HCT116 (cell line): ENCODE data around the gene FRMD4A. TPM values are rescaled to one million over a fixed set of nuclear protein-coding genes. Genes with fewer than 3 reads are reported as not detected.
"Not testable (repeated sequence)": the region's sequence is repeated elsewhere in the genome, so short reads cannot be mapped to it uniquely, and the experiment has no call there.

Experiments used
- ATAC-seq: fragments of 200-7000 bp; cut with Tn5 transposase; 2 replicates; pipeline ENCODE4 v1.9.1; 2020; ENCODE audit warnings: mild to moderate bottlenecking, moderate library complexity
- BruUV-seq: library from RNA; stranded (reverse); fragments of 400-500 nt; replicated peaks from 2 replicates; lab custom pipeline; 2021; lab: Mats Ljungman, UMichigan
- CTCF ChIA-PET: fragments of 300-600 bp; sonication (Branson Sonifier 250); formaldehyde crosslinking; loops from one replicate; lab custom pipeline; 2021; ENCODE audit warnings: antibody characterized with exemption; lab: Charles Lee
- POLR2A ChIA-PET: fragments of 300-600, 350-600 bp; sonication (Branson Sonifier 250); formaldehyde crosslinking; loops from one replicate; lab custom pipeline; 2021; ENCODE audit warnings: antibody characterized with exemption; lab: Charles Lee
- RAD21 ChIA-PET, 2 experiments: fragments of 300-600 bp; sonication (Branson Sonifier 250); formaldehyde crosslinking; loops; one replicate each; lab custom pipeline; 2023; ENCODE audit warnings: low total read pairs in 2 of 2; ENCODE audit not compliant: uncharacterized antibody in 2 of 2, unreplicated experiment in 2 of 2, low non-redundant PET in 1 of 2; lab: Charles Lee
- DNase-seq: peaks from one replicate; pipeline ENCODE4 v3.0.0-alpha.2; 2010; ENCODE audit warnings: low read depth, low spot score
- H2AFZ ChIP-seq: fragments of 200-600 bp; shearing (Covaris generic), sonication (generic); 2 replicates; pipeline ENCODE4 v1.6.1; 2017; ENCODE audit warnings: low read depth, mixed run types, mixed read lengths, antibody characterized with exemption, low read length; ENCODE audit not compliant: poor library complexity, severe bottlenecking
- H3K27ac ChIP-seq: 2 replicates; pipeline ENCODE4 v1.5.1; 2012; ENCODE audit warnings: low read depth, low read length
- H3K27me3 ChIP-seq: fragments of 200-600 bp; sonication (generic); 2 replicates; pipeline ENCODE4 v1.6.1; 2016; ENCODE audit warnings: mixed run types, low read length, mixed read lengths; ENCODE audit not compliant: insufficient read depth
- H3K36me3 ChIP-seq, 2 experiments: fragments of 200-500 bp in 1 of 2; fragments of 200-600 bp in 1 of 2; sonication (Bioruptor generic) in 1 of 2; sonication (generic) in 1 of 2; 2 replicates each; pipeline versions ENCODE4 v1.5.1 to v1.6.1; 2014 to 2016; ENCODE audit warnings: low read length in 2 of 2, inconsistent platforms in 1 of 2, mixed read lengths in 1 of 2, mixed run types in 1 of 2; ENCODE audit not compliant: insufficient read depth in 2 of 2, control insufficient read depth in 1 of 2
- H3K4me1 ChIP-seq, 2 experiments: fragments of 200-600 bp in 1 of 2; sonication (generic) in 1 of 2; 2 replicates each; pipeline versions ENCODE4 v1.5.1 to v1.6.1; 2012 to 2017; ENCODE audit warnings: low read length in 2 of 2, inconsistent platforms in 1 of 2, mild to moderate bottlenecking in 1 of 2, mixed read lengths in 1 of 2, mixed run types in 1 of 2, moderate library complexity in 1 of 2; ENCODE audit not compliant: insufficient read depth in 2 of 2, control insufficient read depth in 1 of 2
- H3K4me2 ChIP-seq: fragments of 200-600 bp; sonication (generic); 2 replicates; pipeline ENCODE4 v1.6.1; 2017; ENCODE audit warnings: mixed run types, low read length, mixed read lengths
- H3K4me3 ChIP-seq, 2 experiments: fragments of 200-600 bp in 1 of 2; sonication (generic) in 1 of 2; replicated peaks in 1 of 2; 2 replicates each; pipeline ENCODE4 v1.5.1; 2011 to 2016; ENCODE audit warnings: low read length in 2 of 2, control low read depth in 1 of 2, low read depth in 1 of 2, mild to moderate bottlenecking in 1 of 2, mixed read lengths in 1 of 2, mixed run types in 1 of 2
- H3K79me2 ChIP-seq: fragments of 200-600 bp; sonication (generic); 2 replicates; pipeline ENCODE4 v1.6.1; 2017; ENCODE audit warnings: mild to moderate bottlenecking, mixed run types, low read length, moderate library complexity, mixed read lengths; ENCODE audit not compliant: insufficient read depth
- H3K9ac ChIP-seq: fragments of 200-600 bp; sonication (generic); 2 replicates; pipeline ENCODE4 v1.6.1; 2016; ENCODE audit warnings: low read length, mixed read lengths
- H3K9me2 ChIP-seq: fragments of 200-600 bp; sonication (generic), shearing (Covaris generic); 2 replicates; pipeline ENCODE4 v1.6.1; 2017; ENCODE audit warnings: mixed run types, mild to moderate bottlenecking, moderate library complexity; ENCODE audit not compliant: insufficient read depth
- H3K9me3 ChIP-seq, 2 experiments: fragments of 200-500 bp in 1 of 2; fragments of 200-600 bp in 1 of 2; sonication (Bioruptor generic) in 1 of 2; sonication (generic) in 1 of 2; 2 replicates each; pipeline ENCODE4 v1.6.1; 2014 to 2017; ENCODE audit warnings: low read length in 2 of 2, mixed read lengths in 2 of 2, inconsistent platforms in 1 of 2, low read depth in 1 of 2, mild to moderate bottlenecking in 1 of 2, mixed run types in 1 of 2, moderate library complexity in 1 of 2; ENCODE audit not compliant: control insufficient read depth in 1 of 2, insufficient read depth in 1 of 2
- H4K20me1 ChIP-seq: fragments of 200-600 bp; sonication (generic), shearing (Covaris generic); 2 replicates; pipeline ENCODE4 v1.6.1; 2017; ENCODE audit warnings: mixed run types, mild to moderate bottlenecking, moderate library complexity; ENCODE audit not compliant: insufficient read depth
- EZH2 ChIP-seq: fragments of 200-600 bp; sonication (generic); IDR thresholded peaks from 2 replicates; pipeline ENCODE4 v1.6.1; 2017; ENCODE audit warnings: antibody characterized with exemption, mixed run types
- EZH2phosphoT487 ChIP-seq: fragments of 200-600 bp; IDR thresholded peaks from 2 replicates; pipeline ENCODE4 v1.6.1; 2018; ENCODE audit warnings: antibody characterized with exemption, borderline replicate concordance
- POLR2A ChIP-seq: IDR thresholded peaks from 2 replicates; pipeline ENCODE4 v1.7.0; 2011; ENCODE audit warnings: borderline replicate concordance; ENCODE audit not compliant: insufficient read depth, insufficient read length; ENCODE audit errors: extremely low read depth
- SIN3A ChIP-seq: IDR thresholded peaks from 2 replicates; pipeline ENCODE4 v1.6.1; 2012; ENCODE audit warnings: low read depth
- YY1 ChIP-seq: IDR thresholded peaks from 2 replicates; pipeline ENCODE4 v1.6.1; 2011; ENCODE audit warnings: low read length, low read depth, moderate library complexity, mild to moderate bottlenecking; ENCODE audit not compliant: insufficient replicate concordance; ENCODE audit errors: extremely low read depth
- ZNF274 ChIP-seq: fragments of 200-500 bp; sonication (Bioruptor generic); IDR thresholded peaks from 2 replicates; pipeline ENCODE4 v1.6.1; 2014; ENCODE audit warnings: mild to moderate bottlenecking, low read depth, low read length, inconsistent platforms
- intact Hi-C: fragments of 100-400 bp; cut with micrococcal nuclease; formaldehyde crosslinking; loops from 2 replicates; pipeline ENCODE4 v1.10.0; 2022
- total RNA-seq: library from RNA; stranded (reverse); gene quantifications from one replicate; pipeline ENCODE4 v1.2.1, GENCODE V29; 2021; ENCODE audit not compliant: unreplicated experiment
- TF ChIP-seq, protein P1 (sequence below): IDR thresholded peaks from 2 replicates; pipeline ENCODE4 v1.6.1; 2012

FRMD4A gene
- total RNA-seq, 1 experiment from 2014 or later: 0.20 TPM

GRCh38 chr10:13955409-13956068 lies 375.2 kb downstream of the FRMD4A start:
- Histone ChIP-seq H3K9me3 (no peaks in the 10 kb centered on the region), H3K79me2 (no peaks in the 10 kb centered on the region), H3K4me1 (no peaks in the 10 kb centered on the region), H3K9me2 (no peaks in the 10 kb centered on the region), H3K36me3 (no peaks in the 10 kb centered on the region), H3K27me3 (peaks cover 6% of the 10 kb centered on the region), H3K27ac (no peak overlapping the region), H3K4me2 (no peak overlapping the region), H2AFZ (no peak overlapping the region), H3K9ac (no peak overlapping the region), H3K4me3 (no peak overlapping the region), H4K20me1 (no peaks in the 10 kb centered on the region)
- ChIA-PET CTCF (no interaction called here), POLR2A (no interaction called here), RAD21 (no interaction called here)
- intact Hi-C loops: no loop called here
- no TSS peak for BruUV-seq
- DNase-seq (no peak), ATAC-seq (no peak)
- TF ChIP-seq EZH2 (no peak), POLR2A (no peak), ZNF274 (no peak), SIN3A (no peak), YY1 (no peak), EZH2phosphoT487 (no peak)
- TF ChIP-seq, protein P1, sequence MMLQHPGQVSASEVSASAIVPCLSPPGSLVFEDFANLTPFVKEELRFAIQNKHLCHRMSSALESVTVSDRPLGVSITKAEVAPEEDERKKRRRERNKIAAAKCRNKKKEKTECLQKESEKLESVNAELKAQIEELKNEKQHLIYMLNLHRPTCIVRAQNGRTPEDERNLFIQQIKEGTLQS: no peak

- intact Hi-C loops, H3K27ac ChIP-seq, ATAC-seq, H3K9ac ChIP-seq, H3K4me3 ChIP-seq, H3K4me2 ChIP-seq, RAD21 ChIA-PET, POLR2A ChIA-PET, H3K9me2 ChIP-seq, CTCF ChIA-PET, DNase-seq, H2AFZ ChIP-seq, H3K4me1 ChIP-seq, H3K9me3 ChIP-seq, H3K36me3 ChIP-seq, H3K79me2 ChIP-seq, H4K20me1 ChIP-seq, H3K27me3 ChIP-seq, BruUV-seq: not testable (repeated sequence)
Observed at GRCh38 chr10:13954195-13954594, 376.5 kb downstream of the FRMD4A start.
